A673 (cell line): ENCODE data around the gene PAQR8.

Experiments used
- EZH2 ChIP-seq: fragments of 200-600 bp; sonication (generic); IDR thresholded peaks from 2 replicates; pipeline ENCODE4 v1.6.1; 2017; ENCODE audit warnings: borderline replicate concordance, low read depth, mild to moderate bottlenecking, mixed read lengths, antibody characterized with exemption, low read length; ENCODE audit not compliant: poor library complexity, severe bottlenecking
- TF ChIP-seq, protein P1 (sequence below): fragments of 300-800, 200-600 bp; sonication (generic); conservative IDR thresholded peaks from 2 replicates; pipeline ENCODE4 v1.5.1; 2017; ENCODE audit warnings: low read depth, mild to moderate bottlenecking, antibody characterized with exemption, low read length, moderate library complexity, mixed read lengths

DNA sequence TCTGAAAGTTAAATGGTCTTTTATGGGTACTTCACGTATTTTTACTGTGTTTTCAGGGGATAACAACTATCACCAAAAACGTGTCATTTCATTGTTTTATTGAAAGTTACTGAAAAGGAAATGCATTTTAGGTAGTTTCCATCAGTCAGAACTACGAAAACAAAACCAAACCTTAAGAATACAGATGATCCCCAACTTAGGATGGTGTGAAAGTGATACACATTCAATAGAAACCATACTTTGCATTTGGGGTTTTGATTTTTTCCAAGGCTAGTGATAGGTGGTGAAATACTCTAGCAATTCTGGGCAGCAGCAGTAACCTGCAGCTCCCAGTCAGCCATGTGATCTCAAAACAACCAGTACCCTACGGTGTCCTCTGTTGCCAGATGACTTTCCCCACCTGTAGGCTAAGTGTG is 32.3 kb downstream of the PAQR8 start:
- TF ChIP-seq, protein P1, sequence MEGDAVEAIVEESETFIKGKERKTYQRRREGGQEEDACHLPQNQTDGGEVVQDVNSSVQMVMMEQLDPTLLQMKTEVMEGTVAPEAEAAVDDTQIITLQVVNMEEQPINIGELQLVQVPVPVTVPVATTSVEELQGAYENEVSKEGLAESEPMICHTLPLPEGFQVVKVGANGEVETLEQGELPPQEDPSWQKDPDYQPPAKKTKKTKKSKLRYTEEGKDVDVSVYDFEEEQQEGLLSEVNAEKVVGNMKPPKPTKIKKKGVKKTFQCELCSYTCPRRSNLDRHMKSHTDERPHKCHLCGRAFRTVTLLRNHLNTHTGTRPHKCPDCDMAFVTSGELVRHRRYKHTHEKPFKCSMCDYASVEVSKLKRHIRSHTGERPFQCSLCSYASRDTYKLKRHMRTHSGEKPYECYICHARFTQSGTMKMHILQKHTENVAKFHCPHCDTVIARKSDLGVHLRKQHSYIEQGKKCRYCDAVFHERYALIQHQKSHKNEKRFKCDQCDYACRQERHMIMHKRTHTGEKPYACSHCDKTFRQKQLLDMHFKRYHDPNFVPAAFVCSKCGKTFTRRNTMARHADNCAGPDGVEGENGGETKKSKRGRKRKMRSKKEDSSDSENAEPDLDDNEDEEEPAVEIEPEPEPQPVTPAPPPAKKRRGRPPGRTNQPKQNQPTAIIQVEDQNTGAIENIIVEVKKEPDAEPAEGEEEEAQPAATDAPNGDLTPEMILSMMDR, result no peak
- TF ChIP-seq EZH2, result no peak
